HepG2 (cell line): ENCODE data around the gene RHOG. TPM values are rescaled to one million over a fixed set of nuclear protein-coding genes. Genes with fewer than 3 reads are reported as not detected.
A peak's percentile ranks its signal among the peaks of the same experiment; 100 is the strongest.

Source experiments
- ATAC-seq: fragments of 200-7000 bp; cut with Tn5 transposase; 3 replicates; pipeline ENCODE4 v1.9.1; 2020; ENCODE audit warnings: mild to moderate bottlenecking, moderate library complexity
- BruUV-seq: library from RNA; stranded (reverse); fragments of 400-500 nt; replicated peaks from 2 replicates; lab custom pipeline; 2021; lab: Mats Ljungman, UMichigan
- CTCF ChIA-PET: fragments of 300-600 bp; formaldehyde crosslinking; extraction: SDS; loops from one replicate; lab custom pipeline; 2021; ENCODE audit warnings: low total read pairs, inconsistent platforms, low intra/inter-chr PET ratio; lab: Yijun Ruan, JAX
- POLR2A ChIA-PET: fragments of 350-600 bp; sonication (Branson Sonifier 250); formaldehyde crosslinking; loops from one replicate; lab custom pipeline; 2020; ENCODE audit warnings: antibody characterized with exemption, inconsistent platforms; lab: Yijun Ruan, JAX
- DNase-seq: peaks from one replicate; pipeline ENCODE4 v3.0.0-alpha.2; 2015; ENCODE audit warnings: low spot score
- FAIRE-seq: peaks from 3 replicates; lab custom pipeline; 2011; peaks lifted over from hg19 to GRCh38; lab: Jason Lieb, UNC
- H2AFZ ChIP-seq: one replicate; pipeline ENCODE4 v1.6.1; 2011; ENCODE audit warnings: low read length, inconsistent platforms
- H3K27ac ChIP-seq: fragments of 300-600 bp; 3 replicates; pipeline ENCODE4 v1.8.0; 2011; ENCODE audit warnings: mixed run types, mild to moderate bottlenecking, mixed read lengths, low read length, inconsistent platforms; ENCODE audit not compliant: insufficient read depth; ENCODE audit errors: extremely low read length
- H3K27me3 ChIP-seq, 2 experiments: fragments of 200-600 bp in 1 of 2; 2 replicates in 1 of 2; 3 replicates in 1 of 2; pipeline versions ENCODE4 v1.6.0 to v1.8.0; 2011; ENCODE audit warnings: low read length in 2 of 2, mild to moderate bottlenecking in 2 of 2, moderate library complexity in 2 of 2, inconsistent platforms in 1 of 2; ENCODE audit not compliant: insufficient read depth in 2 of 2, control insufficient read depth in 1 of 2
- H3K36me3 ChIP-seq, 2 experiments: fragments of 200-600 bp in 1 of 2; replicated peaks in 1 of 2; 2 replicates in 1 of 2; 3 replicates in 1 of 2; pipeline versions ENCODE4 v1.5.1 to v1.8.0; 2011; ENCODE audit warnings: low read length in 2 of 2, inconsistent platforms in 1 of 2; ENCODE audit not compliant: insufficient read depth in 2 of 2, control insufficient read depth in 1 of 2
- H3K4me1 ChIP-seq: 2 replicates; pipeline ENCODE4 v1.5.1; 2012; ENCODE audit warnings: low read length, inconsistent platforms; ENCODE audit not compliant: insufficient read depth
- H3K4me2 ChIP-seq: 2 replicates; pipeline ENCODE4 v1.6.0; 2011; ENCODE audit warnings: low read depth, low read length, inconsistent platforms
- H3K4me3 ChIP-seq, 3 experiments: fragments of 200-600 bp in 1 of 3; sonication (generic), shearing (Covaris generic) in 1 of 3; replicated peaks in 1 of 3; 2 replicates each; pipeline ENCODE4 v1.5.1; 2011 to 2016; ENCODE audit warnings: low read length in 3 of 3, inconsistent platforms in 2 of 3, low read depth in 2 of 3, mild to moderate bottlenecking in 2 of 3, control low read depth in 1 of 3, mixed read lengths in 1 of 3; ENCODE audit not compliant: insufficient read depth in 1 of 3
- H3K79me2 ChIP-seq: one replicate; pipeline ENCODE4 v1.6.1; 2011; ENCODE audit warnings: low read length, inconsistent platforms; ENCODE audit not compliant: insufficient read depth
- H3K9ac ChIP-seq: 2 replicates; pipeline ENCODE4 v1.6.0; 2011; ENCODE audit warnings: mild to moderate bottlenecking, low read depth, low read length, inconsistent platforms; ENCODE audit not compliant: insufficient read depth
- H3K9me3 ChIP-seq: 2 replicates; pipeline ENCODE4 v1.5.1; 2012; ENCODE audit warnings: mild to moderate bottlenecking, low read length
- H4K20me1 ChIP-seq: 2 replicates; pipeline ENCODE4 v1.6.0; 2011; ENCODE audit warnings: inconsistent platforms, mild to moderate bottlenecking, low read length, moderate library complexity; ENCODE audit not compliant: insufficient read depth
- ARNT2 ChIP-seq: sonication (generic); formaldehyde crosslinking; IDR thresholded peaks from 2 replicates; pipeline ENCODE4 v1.8.0; 2022; ENCODE audit warnings: mild to moderate bottlenecking, low read depth, missing genetic modification reagents, moderate library complexity
- FOXA1 ChIP-seq, 2 experiments: fragments of 450-650 bp in 1 of 2; sonication (generic) in 1 of 2; formaldehyde crosslinking in 1 of 2; IDR thresholded peaks; 2 replicates each; pipeline versions ENCODE4 v1.4.0 to v1.6.1; 2016 to 2020; ENCODE audit warnings: missing genetic modification reagents in 1 of 2
- NFYC ChIP-seq: IDR thresholded peaks from 2 replicates; pipeline ENCODE4 v1.6.1; 2016; ENCODE audit warnings: missing genetic modification reagents, missing compliant biosample characterization
- ZNF121 ChIP-seq: sonication (generic); formaldehyde crosslinking; IDR thresholded peaks from 2 replicates; pipeline ENCODE4 v1.5.0; 2020; ENCODE audit warnings: mild to moderate bottlenecking, missing genetic modification reagents
- ZZZ3 ChIP-seq: sonication (generic); formaldehyde crosslinking; IDR thresholded peaks from 2 replicates; pipeline ENCODE4 v1.4.0; 2020; ENCODE audit warnings: missing genetic modification reagents, mild to moderate bottlenecking, borderline replicate concordance
- WGBS: methylation state at CpG from one replicate; pipeline ENCODE4 v1.1.6; 2017; ENCODE audit warnings: low lambda C conversion rate; 5-methylcytosine and 5-hydroxymethylcytosine counted together
- in situ Hi-C: cut with HindIII; loops from 2 replicates; pipeline ENCODE4 v1.10.0; 2017; ENCODE audit warnings: low pct_unique_long_range_greater_than_20kb; ENCODE audit not compliant: extremely low pct_ligation_motif_present
- intact Hi-C: fragments of 100-400 bp; cut with micrococcal nuclease; formaldehyde crosslinking; loops from one replicate; pipeline ENCODE4 v1.10.0; 2022; ENCODE audit not compliant: unreplicated experiment
- polyA plus RNA-seq, 8 experiments: library from polyadenylated mRNA; depleted of rRNA in 3 of 8; stranded (reverse) in 7 of 8; unstranded in 1 of 8; fragments of >200 nt; fragmentation: Illumina TruSeq in 4 of 8; extraction: Trizol in 4 of 8; gene quantifications; 2 replicates each; pipeline versions ENCODE4 v1.2.1 to v1.2.3, GENCODE V29; 2011 to 2016; ENCODE audit warnings: low read depth in 4 of 8, missing spikeins in 1 of 8, mixed read lengths in 1 of 8; ENCODE audit not compliant: insufficient read depth in 1 of 8
- total RNA-seq, 5 experiments: library from RNA; depleted of rRNA; stranded (reverse); fragments of >200 nt; fragmentation: Illumina TruSeq; extraction: Trizol; gene quantifications; 2 replicates each; pipeline ENCODE4 v1.2.3, GENCODE V29; 2016; ENCODE audit warnings: low read depth in 1 of 5

The RHOG gene
- total and polyA plus RNA-seq, 2 of the 13 experiments (the other 11 are each of a cell fraction or from before 2014, with no cell fraction given), result 7.7 to 23.4 TPM

DNA sequence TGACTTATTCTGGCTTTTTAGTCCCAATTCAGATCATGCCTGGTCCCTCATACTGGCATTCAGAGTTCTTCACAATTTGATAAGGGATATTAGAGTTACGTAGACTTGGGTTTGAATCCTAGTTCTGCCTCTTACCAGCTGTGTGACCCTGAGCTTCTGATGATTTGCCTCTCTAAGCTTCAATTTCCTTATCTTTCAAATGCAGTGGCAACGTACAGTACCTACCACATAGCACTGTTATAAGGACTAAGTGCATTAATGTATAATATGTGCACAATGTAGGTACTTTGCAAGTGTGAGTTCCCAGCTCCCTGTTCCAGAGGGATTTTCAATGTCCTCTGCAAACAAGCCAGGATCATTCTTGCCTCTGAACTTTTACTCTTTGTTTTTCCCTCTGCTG, 7.3 kb downstream of the RHOG start:
- no peak overlapping the region for H2AFZ ChIP-seq
- H3K9me3 ChIP-seq, result no peaks in the 10 kb centered on the region
- FAIRE-seq (no peak), DNase-seq (no peak), ATAC-seq (no peak)
- peaks cover 47% of the 10 kb centered on the region for H3K4me1 ChIP-seq
- 93% methylated on average over 2 of the region's 2 CpGs for WGBS
- POLR2A ChIA-PET, result interaction anchor here (1.2 kb wide), 1 partner anchor 8 kb away, joined by 5 read pairs; the partner anchor contains the start of gene RHOG
- H3K79me2 ChIP-seq, result peaks cover 17% of the 10 kb centered on the region
- CTCF ChIA-PET, result no interaction called here
- no peak overlapping the region for H3K9ac ChIP-seq
- no peak for TF ChIP-seq ARNT2 (CRISPR knock-in tag)
- no peak for TF ChIP-seq NFYC (CRISPR knock-in tag)
- no peak for TF ChIP-seq ZZZ3 (CRISPR knock-in tag)
- intact Hi-C loops (no loop called here), in situ Hi-C loops (no loop called here)
- no peaks in the 10 kb centered on the region for H3K27me3 ChIP-seq
- peaks cover 4 to 13% of the 10 kb centered on the region in 2 experiments; a peak in 4 of 5 replicates for H3K36me3 ChIP-seq
- BruUV-seq, result no TSS peak
- H3K4me2 ChIP-seq, result no peak overlapping the region
- no peak overlapping the region for H3K4me3 ChIP-seq
- H3K27ac ChIP-seq, result no peak overlapping the region
- H4K20me1 ChIP-seq, result no peaks in the 10 kb centered on the region; the same call in 1 of the 2 replicates

DNA sequence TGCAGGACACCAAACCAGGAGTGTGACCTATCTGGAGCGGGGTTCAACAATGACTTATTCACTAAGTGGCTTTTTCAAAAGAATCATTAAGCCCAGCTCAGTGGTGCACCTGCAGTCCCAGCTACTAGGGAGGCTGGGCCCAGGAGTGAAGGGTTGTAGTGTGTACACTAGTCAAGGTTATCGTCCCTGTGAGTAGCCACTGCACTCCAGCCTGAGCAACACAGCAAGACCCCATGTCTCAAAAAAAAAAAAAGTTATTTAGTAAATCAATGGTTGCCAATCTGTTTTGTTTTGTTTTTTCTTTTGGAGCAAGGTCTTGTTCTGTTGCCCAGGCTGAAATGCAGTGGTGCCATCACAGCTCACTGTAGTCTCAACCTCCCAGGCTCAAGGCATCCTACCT, 7.9 kb downstream of the RHOG start:
- H3K36me3 ChIP-seq, result peaks cover 4 to 13% of the 10 kb centered on the region in 2 experiments; a peak in 4 of 5 replicates
- intact Hi-C loops (no loop called here), in situ Hi-C loops (no loop called here)
- peaks cover 13% of the 10 kb centered on the region for H3K79me2 ChIP-seq
- DNase-seq (no peak), FAIRE-seq (no peak), ATAC-seq (0 out of 3 replicates have a peak, but pooled peaks have one; percentile 15)
- H3K9me3 ChIP-seq, result no peaks in the 10 kb centered on the region
- H3K9ac ChIP-seq, result no peak overlapping the region
- 96% methylated on average over 2 of the region's 2 CpGs for WGBS
- no peak overlapping the region for H2AFZ ChIP-seq
- H3K4me2 ChIP-seq, result no peak overlapping the region
- CTCF ChIA-PET, result no interaction called here
- TF ChIP-seq ZNF121 (CRISPR knock-in tag) (peak; percentile 81), FOXA1 (IDR thresholded peaks at IDR 0.05) (no peak), FOXA1 (CRISPR knock-in tag; IDR thresholded peaks at IDR 0.05) (no peak)
- no peak overlapping the region for H3K4me3 ChIP-seq
- H3K27ac ChIP-seq, result no peak overlapping the region
- H3K4me1 ChIP-seq, result peaks cover 40% of the 10 kb centered on the region
- POLR2A ChIA-PET, result interaction anchor here (1.1 to 1.2 kb wide), 2 partner anchors 9 to 35 kb away, joined by 3 to 5 read pairs; partner anchors contain the start of genes NUP98 and RHOG
- no TSS peak for BruUV-seq
- H4K20me1 ChIP-seq, result no peaks in the 10 kb centered on the region; the same call in 1 of the 2 replicates
- no peaks in the 10 kb centered on the region for H3K27me3 ChIP-seq
